K562 (cell line): ENCODE data around the gene SAMD4A. TPM values are rescaled to one million over a fixed set of nuclear protein-coding genes. Genes with fewer than 3 reads are reported as not detected.
A peak's percentile ranks its signal among the peaks of the same experiment; 100 is the strongest.

Experiments
- ATAC-seq: fragments of 200-7000 bp; cut with Tn5 transposase; 3 replicates; pipeline ENCODE4 v1.9.1; 2020; ENCODE audit warnings: moderate library complexity
- BruUV-seq: library from RNA; stranded (reverse); fragments of 400-500 nt; replicated peaks from 2 replicates; lab custom pipeline; 2021; lab: Mats Ljungman, UMichigan
- CTCF ChIA-PET: fragments of 300-600 bp; formaldehyde crosslinking; extraction: SDS; loops from one replicate; lab custom pipeline; 2021; ENCODE audit warnings: low intra/inter-chr PET ratio; lab: Yijun Ruan, JAX
- POLR2A ChIA-PET: fragments of 300-600, 350-650 bp; sonication (Branson Sonifier 250); formaldehyde crosslinking; extraction: SDS; loops from one replicate; lab custom pipeline; 2021; ENCODE audit warnings: antibody characterized with exemption, inconsistent platforms; lab: Yijun Ruan, JAX
- DNase-seq, 4 experiments: peaks; one replicate each; pipeline versions ENCODE4 v3.0.0 to v3.0.0-alpha.2; 2011 to 2018; ENCODE audit warnings: low spot score in 3 of 4, mixed read lengths in 3 of 4; ENCODE audit errors: extremely low read depth in 1 of 4
- FAIRE-seq: peaks from 2 replicates; lab custom pipeline; 2011; peaks lifted over from hg19 to GRCh38; lab: Jason Lieb, UNC
- H2AFZ ChIP-seq: 2 replicates; pipeline ENCODE4 v1.6.0; 2011; ENCODE audit warnings: low read depth, low read length, control low read depth, inconsistent platforms
- H3K27ac ChIP-seq: fragments of 200-600 bp; 3 replicates; pipeline ENCODE4 v1.8.0; 2011; ENCODE audit warnings: low read depth, mild to moderate bottlenecking, control low read depth, inconsistent platforms, low read length, moderate library complexity, mixed read lengths; ENCODE audit errors: extremely low read depth
- H3K27me3 ChIP-seq, 2 experiments: fragments of 300-600 bp in 1 of 2; 2 replicates in 1 of 2; 3 replicates in 1 of 2; pipeline versions ENCODE4 v1.6.0 to v1.8.0; 2011; ENCODE audit warnings: inconsistent platforms in 2 of 2, low read length in 2 of 2, mild to moderate bottlenecking in 1 of 2, mixed read lengths in 1 of 2, moderate library complexity in 1 of 2; ENCODE audit not compliant: control insufficient read depth in 2 of 2, insufficient read depth in 2 of 2
- H3K36me3 ChIP-seq: fragments of 300-600 bp; 3 replicates; pipeline ENCODE4 v1.8.0; 2011; ENCODE audit warnings: mild to moderate bottlenecking, low read length, inconsistent platforms; ENCODE audit not compliant: control insufficient read depth, insufficient read depth
- H3K4me1 ChIP-seq, 2 experiments: fragments of 200-600 bp in 1 of 2; replicated peaks in 1 of 2; 2 replicates in 1 of 2; 3 replicates in 1 of 2; pipeline versions ENCODE4 v1.5.1 to v1.8.0; 2011; ENCODE audit warnings: inconsistent platforms in 2 of 2, low read length in 2 of 2, mild to moderate bottlenecking in 1 of 2, mixed read lengths in 1 of 2, moderate library complexity in 1 of 2; ENCODE audit not compliant: control insufficient read depth in 2 of 2, insufficient read depth in 2 of 2
- H3K4me2 ChIP-seq: 2 replicates; pipeline ENCODE4 v1.6.1; 2011; ENCODE audit warnings: low read length, control low read depth, inconsistent platforms, mixed read lengths; ENCODE audit not compliant: insufficient read depth
- H3K4me3 ChIP-seq: fragments of 200-600 bp; sonication (generic), shearing (Covaris generic); 2 replicates; pipeline ENCODE4 v1.5.1; 2016; ENCODE audit warnings: control low read depth, inconsistent platforms
- H3K79me2 ChIP-seq: fragments of 200-600 bp; 3 replicates; pipeline ENCODE4 v1.8.0; 2011; ENCODE audit warnings: low read length, inconsistent platforms; ENCODE audit not compliant: control insufficient read depth, insufficient read depth
- H3K9ac ChIP-seq, 2 experiments: 2 replicates each; pipeline versions ENCODE4 v1.6.0 to v1.6.1; 2011; ENCODE audit warnings: low read depth in 2 of 2, low read length in 2 of 2, control low read depth in 1 of 2, inconsistent platforms in 1 of 2, mild to moderate bottlenecking in 1 of 2, mixed read lengths in 1 of 2; ENCODE audit not compliant: insufficient read depth in 1 of 2
- H3K9me1 ChIP-seq: one replicate; pipeline ENCODE4 v1.6.0; 2011; ENCODE audit warnings: inconsistent platforms, mild to moderate bottlenecking, low read length, moderate library complexity; ENCODE audit not compliant: control insufficient read depth, insufficient read depth
- H3K9me3 ChIP-seq: replicated peaks from 2 replicates; pipeline ENCODE4 v1.5.1; 2011; ENCODE audit warnings: low read depth, low read length, inconsistent platforms; ENCODE audit not compliant: control insufficient read depth, insufficient read depth
- H4K20me1 ChIP-seq: replicated peaks from 2 replicates; pipeline ENCODE4 v1.6.1; 2011; ENCODE audit warnings: low read length, inconsistent platforms, mixed read lengths; ENCODE audit not compliant: control insufficient read depth, insufficient read depth
- MECOM ChIP-seq: fragments of 250-450 bp; sonication (Bioruptor Pico); IDR thresholded peaks from 2 replicates; pipeline ENCODE4 v1.8.0; 2022; ENCODE audit warnings: inconsistent platforms
- PML ChIP-seq: IDR thresholded peaks from 2 replicates; pipeline ENCODE4 v1.6.1; 2012; ENCODE audit warnings: low read length, inconsistent platforms
- SMARCA5 ChIP-seq: fragments of 450-650 bp; IDR thresholded peaks from 2 replicates; pipeline ENCODE4 v1.6.1; 2016
- TCF7L2 ChIP-seq: fragments of 150-350 bp; IDR thresholded peaks from 2 replicates; pipeline ENCODE4 v1.6.1; 2016; ENCODE audit warnings: low read depth, mild to moderate bottlenecking, low read length, moderate library complexity
- THRAP3 ChIP-seq: fragments of 450-650 bp; IDR thresholded peaks from 2 replicates; pipeline ENCODE4 v1.6.1; 2016; ENCODE audit warnings: mild to moderate bottlenecking, inconsistent platforms, borderline replicate concordance
- ZNF695 ChIP-seq: fragments of 450-650 bp; formaldehyde crosslinking; IDR thresholded peaks from 2 replicates; pipeline ENCODE4 v1.4.0; 2020; ENCODE audit warnings: mild to moderate bottlenecking, moderate library complexity
- ZNF79 ChIP-seq: fragments of 250-450 bp; sonication (Bioruptor Pico); IDR thresholded peaks from 2 replicates; pipeline ENCODE4 v1.4.0; 2020; ENCODE audit warnings: low read depth, mild to moderate bottlenecking, moderate library complexity
- WGBS: fragments of 100-300 bp; shearing (Covaris generic); methylation state at CpG from one replicate; pipeline ENCODE4 v1.1.6; 2016; ENCODE audit warnings: low coverage, mixed read lengths; ENCODE audit not compliant: insufficient coverage; ENCODE audit errors: missing lambda C conversion rate; 5-methylcytosine and 5-hydroxymethylcytosine counted together
- in situ Hi-C: fragments of 300-500 bp; cut with MboI; formaldehyde crosslinking; loops from 4 replicates; pipeline ENCODE4 v1.15.0; 2018; ENCODE audit warnings: inconsistent platforms, mixed read lengths
- intact Hi-C: fragments of 100-400 bp; cut with micrococcal nuclease; formaldehyde crosslinking; loops from 2 replicates; pipeline ENCODE4 v1.14.2; 2022
- polyA plus RNA-seq, 8 experiments: library from polyadenylated mRNA; depleted of rRNA in 4 of 8; stranded (reverse) in 5 of 8; unstranded in 3 of 8; fragments of >200 nt; fragmentation: Nextera tagmentation in 2 of 8; fragmentation: Illumina TruSeq in 1 of 8; extraction: Ambion mirVana in 2 of 8; extraction: Trizol in 1 of 8; gene quantifications; 2 replicates each; pipeline versions ENCODE4 v1.2.1 to v1.2.3, GENCODE V29; 2011 to 2014; ENCODE audit warnings: inconsistent platforms in 1 of 8, missing spikeins in 1 of 8
- total RNA-seq, 7 experiments: library from RNA; depleted of rRNA in 6 of 7; stranded (reverse); fragments of >200 nt in 6 of 7; fragmentation: Illumina TruSeq in 2 of 7; extraction: Trizol in 2 of 7; gene quantifications; 2 replicates each; pipeline versions ENCODE4 v1.2.1 to v1.2.3, GENCODE V29; 2011 to 2021; ENCODE audit warnings: low replicate concordance in 1 of 7
- TF ChIP-seq, protein P1 (sequence below): fragments of 250-450 bp; sonication (Bioruptor Pico); IDR thresholded peaks from 2 replicates; pipeline ENCODE4 v1.5.0; 2022; ENCODE audit warnings: mild to moderate bottlenecking
- TF ChIP-seq, protein P2 (sequence below): IDR thresholded peaks from 2 replicates; pipeline ENCODE4 v1.6.1; 2016; ENCODE audit warnings: missing genetic modification characterization, missing compliant biosample characterization
- TF ChIP-seq, protein P3 (sequence below), 2 experiments: fragments of 450-650 bp; formaldehyde crosslinking in 1 of 2; IDR thresholded peaks; 2 replicates each; pipeline versions ENCODE4 v1.4.0 to v1.6.1; 2014 to 2020; ENCODE audit warnings: mild to moderate bottlenecking in 2 of 2, borderline replicate concordance in 1 of 2, low read depth in 1 of 2

Gene SAMD4A
- total and polyA plus RNA-seq, 9 of the 15 experiments (the other 6 are each of a cell fraction or from before 2014, with no cell fraction given), result 0.66 to 6.8 (median 3.3) TPM

DNA sequence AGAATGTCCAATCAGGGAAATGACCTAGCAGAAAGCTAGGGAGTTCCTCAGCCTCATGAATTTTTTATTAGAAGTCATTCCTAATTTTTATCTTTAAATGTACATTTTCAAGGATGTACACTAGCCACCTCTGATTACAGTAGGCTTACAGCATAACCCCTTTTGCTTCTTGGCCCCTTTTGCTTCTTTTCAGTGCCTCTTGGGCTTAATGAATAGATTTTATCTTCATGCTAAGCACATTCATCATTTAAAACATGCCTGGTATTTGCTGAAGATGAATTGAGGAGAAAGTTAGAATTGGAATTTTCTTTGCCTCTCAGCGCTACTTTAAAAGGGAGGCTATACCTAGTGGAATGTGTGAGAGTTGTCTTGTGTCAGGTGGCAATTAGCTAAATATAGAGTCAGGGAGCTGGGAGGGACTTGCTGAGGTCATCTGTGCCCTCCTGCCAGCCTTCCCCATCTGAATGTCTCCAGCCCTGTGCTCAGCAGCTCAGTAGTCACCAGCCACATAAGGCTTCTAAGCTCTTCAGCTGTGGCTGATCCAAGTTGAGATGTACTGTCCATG is 132.1 kb downstream of the SAMD4A start:
- CTCF ChIA-PET, result interaction anchor here (0.6 kb wide), 1 partner anchor 74 kb away, joined by 3 read pairs; no protein-coding TSS in a partner anchor
- DNase-seq (no peak), ATAC-seq (no peak), FAIRE-seq (no peak)
- Histone ChIP-seq H3K4me2 (no peak overlapping the region), H3K9me1 (no peaks in the 10 kb centered on the region), H3K79me2 (peaks cover 5% of the 10 kb centered on the region; the same call in 2 of the 3 replicates), H3K9me3 (no peaks in the 10 kb centered on the region), H3K4me1 (peaks cover 0 to 5% of the 10 kb centered on the region in 2 experiments; a peak in 3 of 5 replicates), H3K27ac (no peak overlapping the region), H4K20me1 (0 out of 2 replicates have a peak, but pooled peaks cover 4% of the 10 kb centered on the region), H3K4me3 (no peak overlapping the region), H3K9ac (peak overlapping the region in 1 of 2 experiments; percentile 13; a peak in 1 of 4 replicates), H3K36me3 (peaks cover 19% of the 10 kb centered on the region; the same call in 2 of the 3 replicates), H2AFZ (no peak overlapping the region), H3K27me3 (no peaks in the 10 kb centered on the region)
- no TSS peak for BruUV-seq
- in situ Hi-C loops (no loop called here), intact Hi-C loops (loop anchor here (10.0 kb wide), 1 partner anchor 334 kb away; no protein-coding TSS in a partner anchor)
- POLR2A ChIA-PET, result interaction anchor here (0.7 kb wide), 1 partner anchor 65 kb away, joined by 3 read pairs; no protein-coding TSS in a partner anchor
- WGBS, result 100% methylated on average over 1 of the region's 1 CpG
- TF ChIP-seq MECOM (no peak), TCF7L2 (no peak), ZNF79 (no peak), SMARCA5 (no peak), PML (no peak), THRAP3 (no peak), ZNF695 (CRISPR knock-in tag) (no peak)
- TF ChIP-seq, protein P1, sequence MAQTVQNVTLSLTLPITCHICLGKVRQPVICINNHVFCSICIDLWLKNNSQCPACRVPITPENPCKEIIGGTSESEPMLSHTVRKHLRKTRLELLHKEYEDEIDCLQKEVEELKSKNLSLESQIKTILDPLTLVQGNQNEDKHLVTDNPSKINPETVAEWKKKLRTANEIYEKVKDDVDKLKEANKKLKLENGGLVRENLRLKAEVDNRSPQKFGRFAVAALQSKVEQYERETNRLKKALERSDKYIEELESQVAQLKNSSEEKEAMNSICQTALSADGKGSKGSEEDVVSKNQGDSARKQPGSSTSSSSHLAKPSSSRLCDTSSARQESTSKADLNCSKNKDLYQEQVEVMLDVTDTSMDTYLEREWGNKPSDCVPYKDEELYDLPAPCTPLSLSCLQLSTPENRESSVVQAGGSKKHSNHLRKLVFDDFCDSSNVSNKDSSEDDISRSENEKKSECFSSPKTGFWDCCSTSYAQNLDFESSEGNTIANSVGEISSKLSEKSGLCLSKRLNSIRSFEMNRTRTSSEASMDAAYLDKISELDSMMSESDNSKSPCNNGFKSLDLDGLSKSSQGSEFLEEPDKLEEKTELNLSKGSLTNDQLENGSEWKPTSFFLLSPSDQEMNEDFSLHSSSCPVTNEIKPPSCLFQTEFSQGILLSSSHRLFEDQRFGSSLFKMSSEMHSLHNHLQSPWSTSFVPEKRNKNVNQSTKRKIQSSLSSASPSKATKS (CRISPR knock-in tag), result no peak
- TF ChIP-seq, protein P2, sequence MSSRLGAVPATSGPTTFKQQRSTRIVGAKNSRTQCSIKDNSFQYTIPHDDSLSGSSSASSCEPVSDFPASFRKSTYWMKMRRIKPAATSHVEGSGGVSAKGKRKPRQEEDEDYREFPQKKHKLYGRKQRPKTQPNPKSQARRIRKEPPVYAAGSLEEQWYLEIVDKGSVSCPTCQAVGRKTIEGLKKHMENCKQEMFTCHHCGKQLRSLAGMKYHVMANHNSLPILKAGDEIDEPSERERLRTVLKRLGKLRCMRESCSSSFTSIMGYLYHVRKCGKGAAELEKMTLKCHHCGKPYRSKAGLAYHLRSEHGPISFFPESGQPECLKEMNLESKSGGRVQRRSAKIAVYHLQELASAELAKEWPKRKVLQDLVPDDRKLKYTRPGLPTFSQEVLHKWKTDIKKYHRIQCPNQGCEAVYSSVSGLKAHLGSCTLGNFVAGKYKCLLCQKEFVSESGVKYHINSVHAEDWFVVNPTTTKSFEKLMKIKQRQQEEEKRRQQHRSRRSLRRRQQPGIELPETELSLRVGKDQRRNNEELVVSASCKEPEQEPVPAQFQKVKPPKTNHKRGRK (tag), result no peak
- TF ChIP-seq, protein P3, sequence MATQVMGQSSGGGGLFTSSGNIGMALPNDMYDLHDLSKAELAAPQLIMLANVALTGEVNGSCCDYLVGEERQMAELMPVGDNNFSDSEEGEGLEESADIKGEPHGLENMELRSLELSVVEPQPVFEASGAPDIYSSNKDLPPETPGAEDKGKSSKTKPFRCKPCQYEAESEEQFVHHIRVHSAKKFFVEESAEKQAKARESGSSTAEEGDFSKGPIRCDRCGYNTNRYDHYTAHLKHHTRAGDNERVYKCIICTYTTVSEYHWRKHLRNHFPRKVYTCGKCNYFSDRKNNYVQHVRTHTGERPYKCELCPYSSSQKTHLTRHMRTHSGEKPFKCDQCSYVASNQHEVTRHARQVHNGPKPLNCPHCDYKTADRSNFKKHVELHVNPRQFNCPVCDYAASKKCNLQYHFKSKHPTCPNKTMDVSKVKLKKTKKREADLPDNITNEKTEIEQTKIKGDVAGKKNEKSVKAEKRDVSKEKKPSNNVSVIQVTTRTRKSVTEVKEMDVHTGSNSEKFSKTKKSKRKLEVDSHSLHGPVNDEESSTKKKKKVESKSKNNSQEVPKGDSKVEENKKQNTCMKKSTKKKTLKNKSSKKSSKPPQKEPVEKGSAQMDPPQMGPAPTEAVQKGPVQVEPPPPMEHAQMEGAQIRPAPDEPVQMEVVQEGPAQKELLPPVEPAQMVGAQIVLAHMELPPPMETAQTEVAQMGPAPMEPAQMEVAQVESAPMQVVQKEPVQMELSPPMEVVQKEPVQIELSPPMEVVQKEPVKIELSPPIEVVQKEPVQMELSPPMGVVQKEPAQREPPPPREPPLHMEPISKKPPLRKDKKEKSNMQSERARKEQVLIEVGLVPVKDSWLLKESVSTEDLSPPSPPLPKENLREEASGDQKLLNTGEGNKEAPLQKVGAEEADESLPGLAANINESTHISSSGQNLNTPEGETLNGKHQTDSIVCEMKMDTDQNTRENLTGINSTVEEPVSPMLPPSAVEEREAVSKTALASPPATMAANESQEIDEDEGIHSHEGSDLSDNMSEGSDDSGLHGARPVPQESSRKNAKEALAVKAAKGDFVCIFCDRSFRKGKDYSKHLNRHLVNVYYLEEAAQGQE (IDR thresholded peaks at IDR 0.05; ENCODE audit: borderline replicate concordance), result no peak
- TF ChIP-seq, protein P3 (CRISPR knock-in tag; IDR thresholded peaks at IDR 0.05; ENCODE audit: low read depth), result no peak
